ENCODE data around the gene PLCXD3.

The PLCXD3 gene

GRCh38 chr5:41510176-41510831, at the start of gene PLCXD3:
Gene PLCXD3 (minus strand): TSS chr5:41510601. CDS start chr5:41510526, 75 bp downstream.
- DNase-seq (ENCODE audit: extremely low spot score, insufficient read length, low read depth) (no peak), FAIRE-seq (no peak)

GRCh38 chr5:41559184-41559583, 48.8 kb upstream of the PLCXD3 start:
- DNase-seq (ENCODE audit: extremely low spot score, insufficient read length, low read depth), result no peak
- no peak for FAIRE-seq

- FAIRE-seq (no peak), DNase-seq (ENCODE audit: extremely low spot score, insufficient read length, low read depth) (no peak)
These were observed 47.9 kb upstream of the PLCXD3 start for GRCh38 chr5:41558295-41558694.

- FAIRE-seq (no peak), DNase-seq (ENCODE audit: extremely low spot score, insufficient read length, low read depth) (no peak)
These were observed 37.6 kb upstream of the PLCXD3 start for GRCh38 chr5:41547991-41548390.

DNA sequence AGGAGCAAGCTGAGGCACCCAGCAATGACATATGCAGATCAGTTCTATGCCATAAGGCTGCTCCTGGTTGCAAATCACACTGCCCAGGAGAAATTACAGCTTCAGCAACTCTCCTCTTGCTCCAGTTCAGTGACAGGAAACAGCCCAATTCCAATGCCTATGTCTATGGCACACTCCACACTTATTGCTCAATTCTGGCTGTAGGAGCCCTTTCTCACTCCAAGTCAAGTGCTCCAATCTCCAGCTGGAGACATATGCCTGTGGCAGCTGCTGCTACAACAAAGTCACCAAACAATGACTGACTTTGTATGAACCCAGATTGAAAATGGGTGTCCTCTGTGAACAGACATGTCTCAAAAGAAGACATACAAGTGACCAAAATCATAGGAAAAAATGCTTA, 31.8 kb upstream of the PLCXD3 start:
- DNase-seq (ENCODE audit: extremely low spot score, insufficient read length, low read depth) (no peak), FAIRE-seq (no peak)

- DNase-seq (ENCODE audit: extremely low spot score, insufficient read length, low read depth) (no peak), FAIRE-seq (no peak)
These were observed 29.1 kb upstream of the PLCXD3 start for GRCh38 chr5:41539454-41539853.

DNA sequence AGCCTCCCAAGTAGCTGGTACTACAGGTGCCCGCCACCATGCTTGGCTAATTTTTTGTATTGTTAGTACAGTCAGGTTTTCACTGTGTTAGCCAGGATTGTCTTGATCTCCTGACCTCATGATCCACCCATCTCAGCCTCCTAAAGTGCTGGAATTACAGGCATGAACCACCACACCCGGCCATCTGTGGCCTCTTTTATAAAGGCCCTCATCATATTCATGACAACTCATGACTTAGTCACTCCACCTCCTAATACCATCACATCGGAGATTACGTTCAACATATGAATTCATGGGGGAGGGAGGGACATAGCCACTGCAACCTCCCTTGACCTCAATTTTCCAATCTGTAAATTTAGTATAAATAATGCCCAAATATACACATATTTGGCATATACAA, 27.2 kb upstream of the PLCXD3 start:
- DNase-seq (ENCODE audit: extremely low spot score, insufficient read length, low read depth) (no peak), FAIRE-seq (no peak)

DNA sequence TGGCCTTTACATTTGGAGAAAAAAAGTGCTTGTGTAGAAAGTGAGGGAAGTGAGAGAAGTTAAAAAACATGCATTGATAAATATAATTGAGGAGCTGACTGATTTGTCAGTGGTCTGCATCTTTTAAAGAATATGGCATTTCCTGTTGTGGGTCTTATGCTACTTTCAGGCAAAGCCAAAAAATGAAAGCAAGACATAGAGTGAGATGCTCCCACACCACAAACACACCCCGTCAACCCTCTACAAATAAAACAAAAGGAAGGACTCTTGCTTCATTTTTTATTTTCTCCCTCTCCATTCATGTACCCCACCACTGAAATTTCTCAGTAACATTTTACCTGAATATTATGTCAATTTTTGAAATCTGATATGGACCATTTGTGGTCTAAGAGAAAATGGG, 22.1 kb upstream of the PLCXD3 start:
- FAIRE-seq (no peak), DNase-seq (ENCODE audit: extremely low spot score, insufficient read length, low read depth) (no peak)

DNA sequence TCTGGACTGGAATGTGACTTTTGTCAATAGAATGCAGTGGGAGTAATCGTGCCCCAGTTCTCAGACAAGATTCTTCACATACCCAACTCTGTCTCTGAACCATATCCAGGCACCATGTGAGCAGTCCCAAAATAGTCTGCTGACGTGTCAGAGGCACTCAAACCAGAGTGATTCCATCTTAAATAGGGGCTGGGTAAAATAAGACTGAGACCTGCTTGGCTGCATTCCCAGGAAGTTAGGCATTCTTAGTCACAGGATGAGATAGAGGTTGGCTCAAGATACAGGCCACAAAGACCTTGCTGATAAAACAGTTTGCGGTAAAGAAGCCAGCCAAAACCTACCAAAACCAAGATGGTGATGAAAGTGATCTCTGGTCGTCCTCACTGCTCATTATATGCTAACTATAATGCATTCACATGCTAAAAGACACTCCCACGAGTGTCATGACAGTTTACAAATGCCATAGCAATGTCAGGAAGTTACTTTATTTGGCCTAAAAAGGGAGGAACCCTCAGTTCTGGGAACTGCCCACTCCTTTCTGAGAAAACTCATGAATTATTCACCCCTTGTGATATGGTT, 16.9 kb upstream of the PLCXD3 start:
- no peak for FAIRE-seq

GRCh38 chr5:41526699-41527098, 16.3 kb upstream of the PLCXD3 start:
- FAIRE-seq, result no peak
- DNase-seq (ENCODE audit: extremely low spot score, insufficient read length, low read depth), result no peak

More for the DNA sequence above, 16.9 kb upstream of the PLCXD3 start:
- DNase-seq (ENCODE audit: extremely low spot score, insufficient read length, low read depth), result no peak

DNA sequence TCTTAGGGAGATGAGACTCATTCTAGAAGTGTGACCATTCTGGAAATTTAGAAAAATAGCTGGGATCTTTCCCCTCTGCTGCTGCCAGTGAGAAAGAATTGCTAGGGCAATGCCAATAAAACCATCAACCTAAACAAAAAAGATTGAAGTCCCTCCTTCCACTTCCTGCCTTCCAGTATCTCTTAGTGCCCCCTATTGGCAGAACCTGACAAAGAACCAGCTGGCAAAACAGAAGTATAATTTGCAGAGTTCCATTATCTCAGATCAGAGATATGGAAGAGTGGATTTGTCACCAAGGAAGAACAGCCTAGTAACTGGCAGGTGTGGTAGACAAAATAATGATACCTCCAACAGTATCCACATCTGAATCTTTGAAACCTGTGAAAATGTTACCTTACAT, 13.8 kb upstream of the PLCXD3 start:
- FAIRE-seq, result no peak
- no peak for DNase-seq (ENCODE audit: extremely low spot score, insufficient read length, low read depth)

GRCh38 chr5:41522193-41522786, 11.9 kb upstream of the PLCXD3 start:
- no peak for DNase-seq (ENCODE audit: extremely low spot score, insufficient read length, low read depth)
- FAIRE-seq, result no peak

- DNase-seq (ENCODE audit: extremely low spot score, insufficient read length, low read depth) (no peak), FAIRE-seq (no peak)
These were observed 9.4 kb upstream of the PLCXD3 start for GRCh38 chr5:41519801-41520200.

- DNase-seq (ENCODE audit: extremely low spot score, insufficient read length, low read depth) (no peak), FAIRE-seq (peak; percentile 47)
These were observed 7.5 kb upstream of the PLCXD3 start for GRCh38 chr5:41517909-41518308.

DNA sequence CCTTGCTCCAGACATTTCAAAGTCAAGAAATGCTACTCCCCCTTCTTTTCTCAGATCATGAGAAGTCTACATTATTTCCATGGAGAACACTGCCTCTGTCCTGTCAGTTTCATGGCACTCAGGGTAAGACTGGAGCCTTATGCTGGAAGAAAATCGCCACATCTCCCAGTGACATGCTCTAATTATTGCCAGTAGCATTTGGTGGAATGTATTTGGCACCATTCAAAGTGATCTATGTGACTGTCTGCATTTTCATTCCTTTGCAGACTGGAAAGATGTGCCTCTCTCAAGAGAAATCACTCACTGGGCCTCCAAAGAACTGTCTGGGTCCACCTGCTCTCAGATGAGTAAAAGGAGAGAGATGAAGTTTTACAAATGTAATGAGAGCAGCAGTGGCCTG, 840 bp upstream of the PLCXD3 start:
- no peak for FAIRE-seq
- no peak for DNase-seq (ENCODE audit: extremely low spot score, insufficient read length, low read depth)

DNA sequence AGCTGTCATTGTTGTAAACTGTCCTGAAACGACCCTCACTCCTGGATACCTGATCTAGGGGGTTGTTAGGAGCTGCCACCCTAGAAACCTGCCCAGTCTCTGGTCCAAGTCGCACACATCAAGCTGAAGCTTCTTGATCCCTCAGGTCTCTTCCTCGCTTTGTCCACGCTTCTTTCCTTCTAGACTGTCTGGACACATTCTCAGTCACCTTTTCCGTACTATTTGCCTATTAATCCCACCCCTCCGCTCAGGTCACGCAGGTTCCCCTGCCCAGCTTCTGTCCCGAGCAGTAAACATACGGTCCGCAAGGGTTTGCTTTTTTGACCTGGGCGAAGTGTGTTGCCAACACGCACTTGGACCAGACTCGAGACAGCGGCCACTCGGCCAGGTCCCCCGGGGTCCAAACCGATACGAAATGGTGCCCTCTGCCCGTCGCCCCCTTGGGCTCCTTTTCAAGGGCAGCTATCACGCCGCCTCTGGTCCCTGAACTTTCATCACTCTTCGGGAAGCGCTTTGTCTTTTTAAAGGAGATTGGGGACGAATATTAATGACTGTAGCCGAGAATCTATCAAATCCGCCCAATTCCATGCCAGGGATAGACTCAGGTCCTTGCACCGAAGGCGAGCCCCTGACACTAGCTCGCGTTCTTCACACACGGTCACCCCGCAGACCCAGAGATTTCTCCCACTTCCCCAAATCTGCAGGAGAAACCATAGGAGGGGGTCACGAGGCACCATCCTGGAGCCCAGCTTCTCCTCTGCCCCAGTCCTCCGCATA, 814 bp downstream of the PLCXD3 start:
- FAIRE-seq, result no peak
- no peak for DNase-seq (ENCODE audit: extremely low spot score, insufficient read length, low read depth)

DNA sequence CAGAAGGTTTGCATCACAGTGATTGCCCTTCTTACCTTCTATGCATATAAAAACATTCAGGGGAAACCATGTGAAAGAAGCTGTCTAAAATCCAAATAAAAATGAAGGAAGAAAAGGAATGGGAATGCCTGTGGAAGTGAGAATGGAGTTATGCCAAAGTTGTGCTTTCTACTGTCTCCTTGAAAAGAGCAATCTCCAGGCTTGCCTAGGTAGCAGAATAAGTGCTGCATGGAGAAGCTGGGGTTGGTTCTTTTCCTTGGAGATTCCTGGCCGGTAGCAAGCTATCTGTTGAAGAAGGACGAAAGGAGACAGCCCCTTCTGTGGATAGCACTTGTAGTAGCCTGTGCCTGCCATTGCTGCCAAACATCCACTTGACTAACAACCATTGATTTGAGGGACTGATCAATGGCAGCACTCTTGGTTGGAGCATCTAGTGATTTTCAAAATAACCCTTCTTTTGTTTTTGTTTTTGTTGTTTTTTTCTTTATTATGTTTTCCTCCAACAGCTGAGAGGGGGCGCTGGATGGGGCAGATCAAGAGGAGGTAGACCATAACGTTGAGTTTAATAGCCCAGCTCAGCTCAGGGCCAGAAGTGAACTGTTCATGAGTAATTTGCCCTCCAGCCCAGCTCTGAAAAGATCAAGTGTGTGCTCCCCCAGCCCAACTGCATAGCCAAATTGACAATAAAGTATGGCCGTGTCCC, 1.6 kb downstream of the PLCXD3 start:
- DNase-seq (ENCODE audit: extremely low spot score, insufficient read length, low read depth) (no peak), FAIRE-seq (no peak)

GRCh38 chr5:41508186-41508585, 2.2 kb downstream of the PLCXD3 start:
- no peak for FAIRE-seq
- no peak for DNase-seq (ENCODE audit: extremely low spot score, insufficient read length, low read depth)

DNA sequence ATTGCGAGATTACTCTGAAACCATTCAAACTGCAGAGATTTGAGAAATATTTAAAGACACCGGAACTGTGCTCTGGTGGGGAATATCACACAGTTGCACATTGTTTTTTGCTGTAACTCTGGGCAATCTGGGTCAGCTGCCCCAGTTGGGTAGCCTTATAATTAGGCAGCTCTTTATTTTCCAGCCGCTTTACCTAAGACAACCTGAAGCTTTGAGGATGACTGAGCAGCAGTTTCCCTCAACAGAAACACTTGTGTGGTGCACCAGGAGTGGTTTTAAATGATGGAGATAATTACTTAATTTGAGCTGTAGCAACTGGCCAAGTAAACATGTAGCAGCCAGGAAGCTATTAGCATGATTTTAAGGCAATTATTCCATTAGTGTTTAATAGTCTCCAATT, 2.9 kb downstream of the PLCXD3 start:
- DNase-seq (ENCODE audit: extremely low spot score, insufficient read length, low read depth) (no peak), FAIRE-seq (no peak)

DNA sequence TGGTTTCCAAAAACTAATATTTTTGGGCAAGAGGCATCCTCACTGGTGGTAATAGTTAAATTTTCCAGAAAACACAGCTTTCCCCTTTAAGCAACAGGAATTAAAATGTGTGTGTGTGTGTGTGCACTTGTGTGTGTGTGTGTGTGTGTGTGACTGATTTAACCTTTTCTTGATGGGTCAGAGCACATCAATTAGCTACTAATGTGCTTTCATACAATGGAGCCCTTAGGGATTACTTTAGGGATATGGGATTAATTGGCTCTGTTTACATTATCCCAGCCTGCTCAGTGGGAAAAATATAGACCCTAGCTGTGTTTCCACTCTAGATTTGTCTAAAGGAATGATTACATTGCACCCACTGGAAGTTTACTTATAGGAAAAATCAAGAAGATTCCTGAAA, 6.5 kb downstream of the PLCXD3 start:
- DNase-seq (ENCODE audit: extremely low spot score, insufficient read length, low read depth) (no peak), FAIRE-seq (no peak)
